HG03060 (cell line): ENCODE data around the gene BCAR3.
"Not testable (repeated sequence)": the region's sequence is repeated elsewhere in the genome, so short reads cannot be mapped to it uniquely, and the experiment has no call there.

Source experiments
- ATAC-seq: cut with Tn5 transposase; IDR thresholded peaks from one replicate; pipeline ENCODE4 v1.9.1; 2021; ENCODE audit warnings: low read depth, moderate number of reproducible peaks; ENCODE audit not compliant: unreplicated experiment

BCAR3 gene

GRCh38 chr1:93559695-93560094, 121.9 kb downstream of the BCAR3 start:
- ATAC-seq = no peak

GRCh38 chr1:93559045-93559444, 122.6 kb downstream of the BCAR3 start:
- ATAC-seq = no peak

GRCh38 chr1:93556291-93556690, 125.3 kb downstream of the BCAR3 start:
- ATAC-seq = no peak

- no peak for ATAC-seq
These were observed 126.5 kb downstream of the BCAR3 start for GRCh38 chr1:93554883-93555872.

GRCh38 chr1:93553886-93554490, 127.6 kb downstream of the BCAR3 start:
- not testable (repeated sequence) for ATAC-seq

GRCh38 chr1:93552741-93553455, 128.7 kb downstream of the BCAR3 start:
- no peak for ATAC-seq

GRCh38 chr1:93549811-93550210, 131.8 kb downstream of the BCAR3 start:
- ATAC-seq = no peak

GRCh38 chr1:93549131-93549530, 132.5 kb downstream of the BCAR3 start:
- ATAC-seq = no peak

- no peak for ATAC-seq
These were observed 135.3 kb downstream of the BCAR3 start for GRCh38 chr1:93546162-93546863.

- no peak for ATAC-seq
These were observed 139.2 kb downstream of the BCAR3 start for GRCh38 chr1:93542398-93542797.

- ATAC-seq = no peak
These were observed 140.6 kb downstream of the BCAR3 start for GRCh38 chr1:93541045-93541444.

GRCh38 chr1:93537924-93538323, 143.7 kb downstream of the BCAR3 start:
- no peak for ATAC-seq

GRCh38 chr1:93537396-93537795, 144.2 kb downstream of the BCAR3 start:
- no peak for ATAC-seq

GRCh38 chr1:93533677-93534076, 148.0 kb downstream of the BCAR3 start:
- no peak for ATAC-seq

GRCh38 chr1:93532780-93533378, 148.8 kb downstream of the BCAR3 start:
- no peak for ATAC-seq

GRCh38 chr1:93531193-93531592, 150.4 kb downstream of the BCAR3 start:
- ATAC-seq = no peak

- no peak for ATAC-seq
These were observed 153.2 kb downstream of the BCAR3 start for GRCh38 chr1:93528412-93528811.

GRCh38 chr1:93526431-93526830, 155.2 kb downstream of the BCAR3 start:
- ATAC-seq = no peak

- ATAC-seq = no peak
These were observed 156.2 kb downstream of the BCAR3 start for GRCh38 chr1:93525431-93525830.

GRCh38 chr1:93522721-93523120, 158.9 kb downstream of the BCAR3 start:
- no peak for ATAC-seq
